HT1080 (cell line): ENCODE results near the gene ABHD1. TPM values are rescaled to one million over a fixed set of nuclear protein-coding genes. Genes with fewer than 3 reads are reported as not detected.
A peak's percentile ranks its signal among the peaks of the same experiment; 100 is the strongest.

Source experiments
- DNase-seq: peaks from one replicate; pipeline ENCODE4 v3.0.0-alpha.2; 2015; ENCODE audit warnings: low read depth
- total RNA-seq: library from RNA; depleted of rRNA; stranded (reverse); fragments of >200 nt; shearing (Covaris generic); gene quantifications from 2 replicates; pipeline ENCODE4 v1.2.3, GENCODE V29; 2014

The ABHD1 gene
- total RNA-seq, 1 experiment from 2014 or later = not detected

- no peak for DNase-seq
Observed at GRCh38 chr2:27135478-27135955, 11.9 kb downstream of the ABHD1 start.

GRCh38 chr2:27136751-27137150 lies 13.1 kb downstream of the ABHD1 start:
- no peak for DNase-seq

GRCh38 chr2:27137322-27137935 lies 13.8 kb downstream of the ABHD1 start:
- no peak for DNase-seq

GRCh38 chr2:27138111-27138510 lies 14.5 kb downstream of the ABHD1 start:
- DNase-seq = no peak

GRCh38 chr2:27139310-27139709 lies 15.7 kb downstream of the ABHD1 start, which contains the start of gene PRR30:
Gene PRR30 (minus strand): TSS chr2:27139410. CDS start chr2:27138329, 1,081 bp downstream.
- DNase-seq = no peak

GRCh38 chr2:27143285-27143684 lies 19.7 kb downstream of the ABHD1 start:
- DNase-seq = no peak

- DNase-seq = no peak
Observed at GRCh38 chr2:27145682-27146081, 22.1 kb downstream of the ABHD1 start.

- DNase-seq = no peak
Observed at GRCh38 chr2:27147935-27148334, 24.3 kb downstream of the ABHD1 start.

- DNase-seq = no peak
Observed at GRCh38 chr2:27148801-27149439, 25.3 kb downstream of the ABHD1 start, which contains the start of gene TCF23. Gene TCF23 (plus strand): TSS chr2:27149004. CDS start chr2:27149134, 130 bp downstream.

GRCh38 chr2:27149570-27150405 lies 26.2 kb downstream of the ABHD1 start:
- no peak for DNase-seq

GRCh38 chr2:27150639-27151230 lies 27.1 kb downstream of the ABHD1 start:
- DNase-seq = no peak

GRCh38 chr2:27152102-27152795 lies 28.6 kb downstream of the ABHD1 start:
- DNase-seq = no peak

GRCh38 chr2:27152796-27153464 lies 29.3 kb downstream of the ABHD1 start:
- peak; percentile 59 for DNase-seq

GRCh38 chr2:27154488-27154887 lies 30.9 kb downstream of the ABHD1 start:
- no peak for DNase-seq

GRCh38 chr2:27155069-27155520 lies 31.5 kb downstream of the ABHD1 start:
- no peak for DNase-seq

GRCh38 chr2:27158468-27158867 lies 34.9 kb downstream of the ABHD1 start:
- DNase-seq = no peak

GRCh38 chr2:27159271-27159670 lies 35.7 kb downstream of the ABHD1 start:
- DNase-seq = no peak

- no peak for DNase-seq
Observed at GRCh38 chr2:27160191-27160590, 36.6 kb downstream of the ABHD1 start.

- DNase-seq = peak; percentile 62
Observed at GRCh38 chr2:27162151-27163121, 38.8 kb downstream of the ABHD1 start.
